Stimulated activated CD8-positive, alpha-beta memory T cell treated with anti-CD3 and anti-CD28 coated beads, Interleukin-4, amount 100 ng/mL, for 4 hours (primary cell): ENCODE data around the gene EMP3.
"Not testable (repeated sequence)": the region's sequence is repeated elsewhere in the genome, so short reads cannot be mapped to it uniquely, and the experiment has no call there.

Source experiments
- DNase-seq, 2 donors: peaks; one replicate each; pipeline ENCODE4 v3.0.0-alpha.2; 2020; ENCODE audit warnings: low read depth in 2 of 2, low spot score in 1 of 2

Gene EMP3

DNA sequence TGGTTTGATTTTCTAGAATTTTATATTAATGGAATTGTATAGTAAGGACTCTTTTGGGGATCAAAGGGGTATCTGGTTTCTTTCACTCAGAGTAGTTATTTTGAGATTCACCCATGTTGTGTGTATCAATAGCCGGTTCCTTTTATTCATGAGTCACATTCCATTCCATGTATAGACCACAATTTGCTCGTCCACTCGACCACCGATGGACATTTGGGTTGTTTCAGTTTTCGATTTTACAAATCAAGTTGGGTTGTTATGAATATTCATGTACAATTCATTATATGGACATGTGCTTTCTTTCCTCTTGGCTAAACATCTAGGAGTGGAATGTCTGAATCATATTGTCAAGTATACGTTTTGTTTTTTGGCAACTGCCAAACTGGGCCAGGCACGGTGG is 9.6 kb upstream of the EMP3 start:
- DNase-seq = no peak

- not testable (repeated sequence) for DNase-seq
Observed at GRCh38 chr19:48317708-48317960, 7.7 kb upstream of the EMP3 start.

DNA sequence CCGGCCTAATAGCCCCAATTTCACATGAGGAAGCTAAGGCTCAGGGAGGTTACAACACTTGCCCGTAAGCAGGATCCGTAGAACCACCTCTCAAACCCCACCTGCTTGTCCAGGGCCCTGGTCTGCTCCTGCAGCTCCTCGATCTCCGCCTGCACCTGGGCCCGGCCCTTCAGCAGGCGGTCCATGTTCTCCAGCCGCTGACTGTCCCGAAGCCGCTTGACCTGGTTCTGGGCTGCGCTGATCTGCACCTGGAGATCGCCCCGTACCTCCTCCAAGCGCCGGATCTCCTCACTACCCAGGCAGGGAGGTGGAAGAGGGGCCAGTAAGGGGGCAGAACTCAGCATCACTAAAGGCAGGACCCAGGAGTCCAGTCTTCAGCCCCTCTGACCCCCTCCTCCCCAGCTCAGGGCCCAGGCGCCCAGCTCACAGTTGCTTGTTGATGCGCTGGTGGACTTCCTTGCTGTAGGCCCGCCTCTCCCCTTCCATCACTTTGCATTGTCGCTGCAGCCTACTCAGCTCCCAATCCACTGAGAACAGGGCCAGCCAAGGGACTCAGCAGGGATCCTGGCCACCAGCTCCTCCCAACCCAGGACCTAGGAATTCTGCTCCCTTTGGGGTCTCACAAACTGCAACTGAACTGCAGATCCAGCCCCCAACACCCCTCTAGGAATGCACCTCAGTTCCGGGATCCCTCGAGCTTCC is 6.9 kb upstream of the EMP3 start:
- DNase-seq = no peak

DNA sequence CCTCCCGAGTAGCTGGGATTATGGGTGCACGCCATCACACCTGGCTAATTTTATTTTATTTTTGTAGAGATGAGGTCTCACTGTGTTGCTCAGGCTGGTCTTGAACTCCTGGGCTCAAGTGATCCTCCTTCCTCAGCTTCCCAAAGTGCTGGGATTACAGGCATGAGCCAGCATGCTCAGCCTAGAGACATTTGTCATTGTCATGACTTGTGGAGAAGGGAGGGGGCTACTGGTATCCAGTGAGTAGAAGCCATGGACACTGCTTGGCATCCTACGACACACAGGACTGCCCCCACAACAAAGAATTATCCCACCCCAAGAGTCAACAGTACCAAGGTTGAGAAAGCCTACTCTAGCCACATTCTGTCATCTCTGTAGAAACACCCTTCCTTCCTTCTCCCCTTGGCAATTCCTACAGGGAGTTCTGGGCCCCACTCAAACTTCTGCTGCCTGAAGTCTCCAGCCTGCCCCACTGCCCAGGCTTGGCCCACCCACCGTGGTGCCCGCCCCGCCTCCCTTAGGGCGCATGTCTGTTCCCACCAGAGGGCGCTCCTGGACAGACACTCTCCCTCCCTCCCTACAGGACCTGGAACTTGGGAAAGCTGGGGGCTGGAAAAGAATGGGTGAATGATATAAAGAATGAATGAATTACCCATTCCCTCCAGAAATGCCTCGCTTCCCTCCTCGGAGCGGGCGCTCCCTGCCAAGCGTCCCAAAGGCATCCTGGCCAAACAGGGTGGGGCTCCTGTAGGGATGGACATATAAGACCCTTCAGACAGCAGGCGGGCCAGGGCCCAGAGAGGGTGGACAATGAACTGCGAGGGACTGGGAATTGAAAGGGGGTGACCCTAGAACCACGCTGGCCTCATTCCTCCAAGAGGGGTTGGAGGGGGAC is 5.5 kb upstream of the EMP3 start:
- peak; percentile 53 to 66 for DNase-seq

DNA sequence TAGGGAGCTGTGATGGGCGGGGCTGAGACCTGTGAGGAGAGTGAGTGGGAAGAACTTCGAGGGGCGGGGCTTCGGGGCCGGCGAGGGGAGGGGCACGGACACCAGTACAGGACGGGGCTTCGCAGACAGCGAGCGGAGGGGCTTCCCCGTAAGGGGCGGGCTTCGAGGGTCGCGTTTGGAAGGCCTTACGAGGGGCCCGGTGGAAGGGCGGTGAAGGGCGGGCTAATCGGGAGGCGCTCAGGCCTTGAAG is 4.1 kb upstream of the EMP3 start:
- peak; percentile 93 to 96 for DNase-seq

GRCh38 chr19:48321622-48322591 is 3.4 kb upstream of the EMP3 start:
- DNase-seq = peak; percentile 98 to 99

DNA sequence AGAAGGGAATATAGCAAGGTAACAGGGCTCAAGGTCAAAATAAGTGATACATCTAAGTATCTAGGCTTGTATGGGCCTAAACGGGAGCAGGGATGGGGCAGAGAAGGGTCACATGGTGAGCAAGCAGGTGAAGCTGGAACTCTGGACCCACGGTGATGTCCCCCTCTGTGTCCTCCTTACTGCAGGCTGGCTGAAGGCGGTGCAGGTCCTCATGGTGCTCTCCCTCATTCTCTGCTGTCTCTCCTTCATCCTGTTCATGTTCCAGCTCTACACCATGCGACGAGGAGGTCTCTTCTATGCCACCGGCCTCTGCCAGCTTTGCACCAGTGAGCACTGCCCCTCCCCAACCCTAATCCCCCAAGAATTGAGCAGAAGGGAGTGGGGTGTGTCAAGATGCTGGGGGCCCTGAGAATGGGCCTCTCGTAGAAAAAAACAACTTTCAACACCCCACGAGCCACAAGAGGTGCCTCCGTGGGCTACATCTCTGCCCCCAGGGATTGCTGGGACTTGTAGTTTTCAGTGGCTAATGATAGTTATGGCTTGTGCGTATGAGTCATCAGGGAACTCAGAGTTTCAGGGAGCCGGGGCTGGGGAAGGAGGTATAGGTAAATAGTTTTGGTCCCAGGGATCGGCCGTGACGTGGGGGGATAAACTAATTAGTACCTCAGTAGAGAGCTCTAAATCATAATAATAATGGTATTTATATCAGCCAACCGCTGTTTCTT is 4.0 kb downstream of the EMP3 start:
- DNase-seq = no peak

DNA sequence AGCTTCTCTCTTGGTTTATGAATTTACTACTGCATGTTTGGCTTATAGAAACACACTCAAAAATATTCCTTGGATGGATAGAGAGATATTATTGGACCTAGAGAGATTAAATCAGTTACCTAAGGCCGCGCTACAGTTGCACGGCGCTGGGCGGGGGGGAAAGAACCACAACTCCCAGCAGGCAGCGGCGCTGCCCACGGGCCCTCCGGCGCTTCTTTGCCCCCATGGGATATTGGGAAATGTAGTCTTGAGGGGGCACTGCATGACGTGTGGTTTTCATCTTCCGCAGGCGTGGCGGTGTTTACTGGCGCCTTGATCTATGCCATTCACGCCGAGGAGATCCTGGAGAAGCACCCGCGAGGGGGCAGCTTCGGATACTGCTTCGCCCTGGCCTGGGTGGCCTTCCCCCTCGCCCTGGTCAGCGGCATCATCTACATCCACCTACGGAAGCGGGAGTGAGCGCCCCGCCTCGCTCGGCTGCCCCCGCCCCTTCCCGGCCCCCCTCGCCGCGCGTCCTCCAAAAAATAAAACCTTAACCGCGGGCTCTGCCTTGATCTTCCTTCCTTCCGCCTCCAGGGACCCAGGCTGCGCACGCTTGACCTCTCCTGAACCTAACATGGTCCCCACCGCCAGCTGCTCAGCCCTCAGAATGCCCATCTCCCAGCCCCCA is 4.8 kb downstream of the EMP3 start:
- peak; percentile 48 to 70 for DNase-seq

- DNase-seq = no peak
Observed at GRCh38 chr19:48332351-48332661, 7.0 kb downstream of the EMP3 start.

- peak; percentile 83 to 84 for DNase-seq
Observed at GRCh38 chr19:48332662-48333466, 7.5 kb downstream of the EMP3 start.

- peak; percentile 83 to 85 for DNase-seq
Observed at GRCh38 chr19:48333467-48334384, 8.4 kb downstream of the EMP3 start.

DNA sequence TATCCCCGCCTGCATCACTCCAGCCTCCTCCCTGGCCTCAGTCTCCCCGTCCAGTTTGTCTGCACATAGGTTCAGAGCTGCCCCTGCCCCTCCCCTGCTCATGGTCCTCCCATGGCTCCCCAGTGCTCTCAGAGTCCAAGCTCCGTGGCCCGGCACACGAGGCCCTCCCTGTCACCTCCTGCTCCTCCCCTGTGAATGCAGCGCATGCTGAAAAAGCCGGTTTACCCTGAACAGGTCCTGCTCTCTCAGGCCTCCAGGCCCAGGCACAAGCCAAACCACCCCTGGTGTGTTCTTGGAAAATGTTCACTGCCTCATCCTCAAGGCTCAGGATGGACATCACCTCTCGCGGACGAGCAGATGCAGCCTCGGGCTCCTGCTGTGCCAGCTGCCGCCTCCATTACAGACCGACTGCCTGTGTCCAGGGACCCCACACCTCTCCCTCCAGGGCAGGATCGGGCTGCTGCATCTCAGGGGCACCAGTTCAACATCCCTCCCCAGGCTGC is 13.0 kb downstream of the EMP3 start:
- no peak for DNase-seq

GRCh38 chr19:48338802-48339503 is 13.6 kb downstream of the EMP3 start:
- DNase-seq = no peak

DNA sequence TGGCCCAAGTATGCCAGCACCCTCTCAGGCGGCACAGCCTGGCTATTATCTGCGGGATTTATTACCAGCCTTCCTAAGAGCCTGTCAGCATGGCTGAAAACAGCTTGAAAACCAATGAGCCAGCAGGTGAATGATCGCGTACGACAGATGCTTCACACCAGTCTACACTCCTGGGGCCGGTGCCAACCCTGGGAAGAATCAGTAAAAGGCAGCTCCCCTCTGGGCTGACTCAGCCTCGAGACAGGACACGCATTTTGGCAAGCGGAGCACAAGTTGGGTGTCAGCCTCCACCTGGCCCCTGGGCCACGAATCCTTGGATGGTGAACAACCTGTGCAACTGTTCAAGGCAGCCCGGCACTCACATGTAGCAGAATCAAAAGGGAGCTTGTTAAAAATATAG is 15.6 kb downstream of the EMP3 start:
- no peak for DNase-seq

- DNase-seq = no peak
Observed at GRCh38 chr19:48341515-48342413, 16.4 kb downstream of the EMP3 start.

- no peak for DNase-seq
Observed at GRCh38 chr19:48342414-48342738, 17.0 kb downstream of the EMP3 start.

DNA sequence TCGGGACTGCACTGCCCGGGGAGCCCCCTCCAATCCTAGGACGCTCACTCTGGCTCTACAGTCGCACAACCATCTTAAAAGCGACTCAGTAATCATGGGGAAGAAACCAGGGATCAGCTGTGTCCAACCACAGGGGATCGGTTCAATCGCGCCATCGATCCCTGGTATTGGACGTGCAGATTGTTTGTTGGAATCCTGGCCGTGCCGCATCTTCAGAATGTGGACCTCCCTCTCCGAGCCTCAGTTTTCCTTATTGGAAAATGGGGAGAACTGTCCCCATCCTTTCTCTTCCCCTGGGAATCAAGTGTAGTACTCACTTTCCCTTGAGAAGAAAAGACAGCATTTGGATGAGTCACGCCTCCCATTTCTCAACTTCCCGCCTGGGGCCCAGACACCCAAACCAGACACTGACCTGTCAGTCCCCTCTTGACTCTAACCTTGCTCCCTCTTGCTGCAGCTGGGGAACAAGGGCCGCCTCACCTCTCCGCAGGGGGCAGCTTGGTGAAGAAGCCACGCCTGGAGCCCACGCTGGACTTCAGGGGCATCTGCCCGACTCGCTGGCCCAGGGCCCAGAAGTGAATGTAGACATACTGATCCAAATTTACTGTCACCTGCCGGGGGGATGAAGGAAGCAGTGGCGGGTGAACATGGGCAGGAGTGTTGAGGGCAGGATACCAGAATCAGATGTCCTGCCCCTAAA is 17.6 kb downstream of the EMP3 start:
- DNase-seq = no peak
